ENCODE results near the gene SOBP.

SOBP gene

DNA sequence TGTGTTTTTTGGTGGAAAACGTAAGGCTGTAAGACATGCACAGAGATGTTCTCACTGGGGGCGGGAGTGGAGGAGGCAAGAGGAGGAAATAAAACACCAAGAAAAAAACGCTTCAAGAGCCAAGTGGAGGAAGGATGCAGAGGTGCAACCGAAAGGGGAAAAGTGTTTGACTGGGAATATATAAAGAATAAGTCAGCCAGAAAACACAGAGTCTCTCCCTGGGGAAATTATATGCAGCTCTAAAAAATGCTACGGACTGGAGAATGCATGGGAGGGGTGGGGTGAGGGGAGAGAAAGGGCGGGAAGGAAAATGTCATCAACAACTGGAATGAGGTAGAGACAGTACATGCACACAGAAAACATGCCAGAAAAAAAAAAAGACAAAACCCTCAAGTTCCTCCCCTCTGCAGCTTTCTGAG lies 200.7 kb downstream of the SOBP start:
- H3K36me3 ChIP-seq (ENCODE audit: control insufficient read depth in 2 of 2, insufficient read depth in 2 of 2, low read length in 2 of 2), result no peaks in the 10 kb centered on the region
- H3K4me3 ChIP-seq (ENCODE audit: low read length in 2 of 2), result no peak overlapping the region
- H3K27ac ChIP-seq (ENCODE audit: low read depth in 2 of 2, low read length in 2 of 2), result no peak overlapping the region

DNA sequence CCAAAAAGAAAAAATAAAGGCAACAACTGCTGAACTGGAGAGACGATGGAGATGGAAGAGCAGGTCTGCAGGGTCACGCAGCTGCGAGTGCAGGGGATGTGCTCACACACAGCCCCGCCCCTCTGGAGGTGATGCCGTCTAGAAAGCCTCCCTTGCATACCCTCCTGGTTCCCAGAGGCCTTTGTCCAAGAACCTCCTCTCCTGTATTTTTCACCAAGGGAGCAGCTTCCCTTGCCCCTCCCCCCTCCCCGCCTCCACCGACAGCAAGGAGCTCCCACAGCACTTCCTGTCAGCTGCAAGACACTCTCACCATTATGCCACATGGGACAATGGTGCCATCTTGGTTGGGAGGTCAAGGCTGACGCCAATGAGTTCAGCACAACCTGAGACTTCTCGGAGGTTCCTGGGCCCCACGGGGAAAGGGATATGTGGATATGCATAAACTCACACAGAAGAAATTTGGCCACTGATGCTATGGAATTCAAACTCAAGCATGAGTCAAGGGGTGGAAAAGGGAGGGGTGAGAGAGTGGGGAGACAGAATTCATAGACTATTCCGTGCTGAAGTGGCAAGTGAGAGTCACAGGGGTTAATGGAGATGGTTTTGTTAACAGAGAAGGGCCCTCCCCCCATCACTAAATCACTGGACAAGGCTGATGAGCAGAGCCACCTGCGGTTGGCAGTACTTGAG lies 201.3 kb downstream of the SOBP start:
- Histone ChIP-seq H3K27me3 (ENCODE audit: control insufficient read depth in 2 of 2, insufficient read depth in 2 of 2, low read length in 2 of 2) (no peaks in the 10 kb centered on the region), H3K9me3 (ENCODE audit: control insufficient read depth in 2 of 2, low read length in 2 of 2) (no peaks in the 10 kb centered on the region), H3K9ac (ENCODE audit: low read depth in 1 of 2, low read length in 2 of 2) (no peak overlapping the region), H3K4me3 (ENCODE audit: low read length in 2 of 2) (no peak overlapping the region), H3K36me3 (ENCODE audit: control insufficient read depth in 2 of 2, insufficient read depth in 2 of 2, low read length in 2 of 2) (no peaks in the 10 kb centered on the region), H3K27ac (ENCODE audit: low read depth in 2 of 2, low read length in 2 of 2) (no peak overlapping the region), H3K4me1 (ENCODE audit: control insufficient read depth in 2 of 2, insufficient read depth in 2 of 2, low read length in 2 of 2) (no peaks in the 10 kb centered on the region)

More for the DNA sequence above, 200.7 kb downstream of the SOBP start:
- Histone ChIP-seq H3K9me3 (ENCODE audit: control insufficient read depth in 2 of 2, low read length in 2 of 2) (no peaks in the 10 kb centered on the region), H3K4me1 (ENCODE audit: control insufficient read depth in 2 of 2, insufficient read depth in 2 of 2, low read length in 2 of 2) (no peaks in the 10 kb centered on the region), H3K27me3 (ENCODE audit: control insufficient read depth in 2 of 2, insufficient read depth in 2 of 2, low read length in 2 of 2) (no peaks in the 10 kb centered on the region), H3K9ac (ENCODE audit: low read depth in 1 of 2, low read length in 2 of 2) (no peak overlapping the region)

DNA sequence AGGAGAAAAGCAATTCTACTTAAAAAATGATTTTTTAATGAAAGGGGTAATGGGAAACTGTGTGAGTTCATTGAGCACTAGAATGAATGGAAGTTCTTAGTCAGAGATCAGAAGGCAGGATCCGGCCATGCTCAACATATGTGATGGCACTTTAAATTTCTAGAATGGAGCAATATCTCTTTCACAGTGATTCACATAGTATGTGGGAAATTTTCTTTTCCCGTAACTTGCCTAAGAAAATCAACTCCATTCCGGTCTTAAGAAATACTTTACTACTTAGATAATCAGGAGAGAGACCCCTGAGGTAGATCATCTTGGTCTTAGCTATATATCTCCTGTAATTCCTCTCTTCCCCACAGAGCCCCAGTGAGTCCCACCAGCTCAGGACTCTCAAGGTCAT lies 202.4 kb downstream of the SOBP start:
- no peak overlapping the region for H3K9ac ChIP-seq (ENCODE audit: low read depth in 1 of 2, low read length in 2 of 2)
- H3K4me3 ChIP-seq (ENCODE audit: low read length in 2 of 2), result no peak overlapping the region
- H3K9me3 ChIP-seq (ENCODE audit: control insufficient read depth in 2 of 2, low read length in 2 of 2), result no peaks in the 10 kb centered on the region
- H3K36me3 ChIP-seq (ENCODE audit: control insufficient read depth in 2 of 2, insufficient read depth in 2 of 2, low read length in 2 of 2), result no peaks in the 10 kb centered on the region
- no peak overlapping the region for H3K27ac ChIP-seq (ENCODE audit: low read depth in 2 of 2, low read length in 2 of 2)
- H3K27me3 ChIP-seq (ENCODE audit: control insufficient read depth in 2 of 2, insufficient read depth in 2 of 2, low read length in 2 of 2), result no peaks in the 10 kb centered on the region
- H3K4me1 ChIP-seq (ENCODE audit: control insufficient read depth in 2 of 2, insufficient read depth in 2 of 2, low read length in 2 of 2), result no peaks in the 10 kb centered on the region

DNA sequence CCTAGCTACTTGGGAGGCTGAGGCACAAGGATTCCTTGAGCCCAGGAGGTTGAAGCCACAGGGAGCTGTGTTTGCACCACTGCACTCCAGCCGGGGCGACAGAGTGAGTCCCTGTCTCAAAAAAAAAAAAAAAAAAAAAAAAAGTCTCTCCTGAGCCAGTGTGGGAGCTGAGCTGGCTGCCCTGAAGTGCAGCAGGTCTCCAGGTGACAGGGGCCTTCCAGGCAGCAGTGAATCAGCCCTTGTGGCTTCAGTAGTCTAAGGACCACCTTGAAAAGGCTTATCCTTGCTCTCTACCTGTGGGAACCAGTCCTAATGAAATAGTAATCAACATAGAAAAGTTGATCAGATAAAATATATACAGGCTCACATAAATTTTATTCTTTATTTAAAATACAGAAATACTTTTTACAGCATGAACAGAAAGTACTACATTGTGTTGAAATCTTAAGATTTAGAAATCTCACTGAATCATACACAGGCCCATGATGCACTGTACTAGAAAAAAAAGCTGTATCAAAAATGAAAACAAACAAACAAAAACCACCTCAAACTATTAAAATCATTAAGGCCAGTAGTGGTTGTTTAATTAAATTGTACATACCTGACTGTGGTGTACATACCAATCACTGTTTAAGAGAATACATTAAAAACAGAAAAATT lies 205.3 kb downstream of the SOBP start:
- no peaks in the 10 kb centered on the region for H3K27me3 ChIP-seq (ENCODE audit: control insufficient read depth in 2 of 2, insufficient read depth in 2 of 2, low read length in 2 of 2)
- H3K27ac ChIP-seq (ENCODE audit: low read depth in 2 of 2, low read length in 2 of 2), result no peak overlapping the region
- H3K36me3 ChIP-seq (ENCODE audit: control insufficient read depth in 2 of 2, insufficient read depth in 2 of 2, low read length in 2 of 2), result no peaks in the 10 kb centered on the region
- no peaks in the 10 kb centered on the region for H3K4me1 ChIP-seq (ENCODE audit: control insufficient read depth in 2 of 2, insufficient read depth in 2 of 2, low read length in 2 of 2)
- H3K9me3 ChIP-seq (ENCODE audit: control insufficient read depth in 2 of 2, low read length in 2 of 2), result no peaks in the 10 kb centered on the region
- no peak overlapping the region for H3K9ac ChIP-seq (ENCODE audit: low read depth in 1 of 2, low read length in 2 of 2)
- no peak overlapping the region for H3K4me3 ChIP-seq (ENCODE audit: low read length in 2 of 2)

DNA sequence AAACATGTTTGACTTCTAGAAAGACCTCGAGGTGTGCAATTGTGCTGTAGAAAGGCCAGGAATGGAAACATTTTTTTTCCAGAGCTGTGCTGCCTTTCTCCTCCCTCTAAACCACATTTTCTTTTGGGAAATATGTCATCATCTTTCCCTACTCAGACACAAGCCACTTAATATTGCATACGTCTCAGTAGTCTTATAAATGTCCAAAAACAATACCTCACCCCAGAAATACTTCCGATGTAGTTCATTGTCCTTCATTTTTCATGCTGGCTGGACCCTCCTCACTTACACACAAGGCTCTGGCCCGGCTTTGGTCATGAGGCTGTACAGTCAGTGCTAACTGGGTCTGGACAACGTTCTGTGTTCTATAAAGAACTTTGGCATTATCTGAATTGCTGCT lies 207.8 kb downstream of the SOBP start:
- Histone ChIP-seq H3K27me3 (ENCODE audit: control insufficient read depth in 2 of 2, insufficient read depth in 2 of 2, low read length in 2 of 2) (no peaks in the 10 kb centered on the region), H3K36me3 (ENCODE audit: control insufficient read depth in 2 of 2, insufficient read depth in 2 of 2, low read length in 2 of 2) (no peaks in the 10 kb centered on the region), H3K27ac (ENCODE audit: low read depth in 2 of 2, low read length in 2 of 2) (no peak overlapping the region)

DNA sequence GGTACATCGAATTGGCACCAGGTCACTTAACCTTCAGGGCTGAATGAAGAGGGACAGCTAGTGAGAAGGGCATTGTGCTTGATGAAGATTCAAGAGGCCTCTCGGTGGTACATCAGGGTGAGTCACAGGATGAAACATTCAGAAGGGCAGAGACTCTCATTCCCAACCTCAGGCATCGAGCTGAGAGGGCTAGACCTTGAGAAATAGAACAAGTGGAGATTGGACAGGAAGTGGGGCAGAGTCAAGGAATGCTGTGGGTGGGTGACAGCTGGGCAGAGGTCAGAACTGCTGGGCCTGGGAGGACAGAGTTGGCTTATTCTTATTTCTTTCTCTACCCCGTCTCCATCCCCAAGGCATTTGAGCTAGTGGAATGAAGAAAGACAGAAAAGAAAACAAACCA lies 208.2 kb downstream of the SOBP start:
- Histone ChIP-seq H3K4me1 (ENCODE audit: control insufficient read depth in 2 of 2, insufficient read depth in 2 of 2, low read length in 2 of 2) (no peaks in the 10 kb centered on the region), H3K27me3 (ENCODE audit: control insufficient read depth in 2 of 2, insufficient read depth in 2 of 2, low read length in 2 of 2) (no peaks in the 10 kb centered on the region), H3K9me3 (ENCODE audit: control insufficient read depth in 2 of 2, low read length in 2 of 2) (no peaks in the 10 kb centered on the region), H3K27ac (ENCODE audit: low read depth in 2 of 2, low read length in 2 of 2) (no peak overlapping the region), H3K36me3 (ENCODE audit: control insufficient read depth in 2 of 2, insufficient read depth in 2 of 2, low read length in 2 of 2) (no peaks in the 10 kb centered on the region), H3K4me3 (ENCODE audit: low read length in 2 of 2) (no peak overlapping the region), H3K9ac (ENCODE audit: low read depth in 1 of 2, low read length in 2 of 2) (no peak overlapping the region)

More for the DNA sequence above, 207.8 kb downstream of the SOBP start:
- H3K9me3 ChIP-seq (ENCODE audit: control insufficient read depth in 2 of 2, low read length in 2 of 2), result no peaks in the 10 kb centered on the region
- H3K4me3 ChIP-seq (ENCODE audit: low read length in 2 of 2), result no peak overlapping the region
- no peaks in the 10 kb centered on the region for H3K4me1 ChIP-seq (ENCODE audit: control insufficient read depth in 2 of 2, insufficient read depth in 2 of 2, low read length in 2 of 2)
- H3K9ac ChIP-seq (ENCODE audit: low read depth in 1 of 2, low read length in 2 of 2), result no peak overlapping the region

DNA sequence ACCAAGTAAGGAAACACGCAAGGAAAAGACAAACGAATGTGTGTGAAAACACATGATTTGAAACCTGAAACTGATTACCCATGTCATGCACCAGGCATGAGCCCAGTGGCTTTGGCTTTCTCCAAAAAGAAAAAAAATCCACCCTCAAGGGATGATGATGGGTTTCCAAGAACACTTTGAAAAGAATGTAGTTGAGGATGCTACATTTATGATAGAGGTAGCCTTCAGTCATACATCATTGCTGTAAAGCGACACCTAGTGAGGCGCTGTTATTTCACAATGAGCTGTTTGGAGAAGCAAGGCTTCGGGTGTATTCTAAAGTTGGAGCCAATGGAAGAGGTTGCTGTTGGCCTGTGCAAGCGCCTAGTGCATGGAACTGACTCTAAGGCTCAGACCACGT lies 209.3 kb downstream of the SOBP start:
- Histone ChIP-seq H3K36me3 (ENCODE audit: control insufficient read depth in 2 of 2, insufficient read depth in 2 of 2, low read length in 2 of 2) (no peaks in the 10 kb centered on the region), H3K27ac (ENCODE audit: low read depth in 2 of 2, low read length in 2 of 2) (no peak overlapping the region), H3K4me1 (ENCODE audit: control insufficient read depth in 2 of 2, insufficient read depth in 2 of 2, low read length in 2 of 2) (no peaks in the 10 kb centered on the region), H3K9ac (ENCODE audit: low read depth in 1 of 2, low read length in 2 of 2) (no peak overlapping the region), H3K9me3 (ENCODE audit: control insufficient read depth in 2 of 2, low read length in 2 of 2) (no peaks in the 10 kb centered on the region), H3K4me3 (ENCODE audit: low read length in 2 of 2) (no peak overlapping the region), H3K27me3 (ENCODE audit: control insufficient read depth in 2 of 2, insufficient read depth in 2 of 2, low read length in 2 of 2) (no peaks in the 10 kb centered on the region)

DNA sequence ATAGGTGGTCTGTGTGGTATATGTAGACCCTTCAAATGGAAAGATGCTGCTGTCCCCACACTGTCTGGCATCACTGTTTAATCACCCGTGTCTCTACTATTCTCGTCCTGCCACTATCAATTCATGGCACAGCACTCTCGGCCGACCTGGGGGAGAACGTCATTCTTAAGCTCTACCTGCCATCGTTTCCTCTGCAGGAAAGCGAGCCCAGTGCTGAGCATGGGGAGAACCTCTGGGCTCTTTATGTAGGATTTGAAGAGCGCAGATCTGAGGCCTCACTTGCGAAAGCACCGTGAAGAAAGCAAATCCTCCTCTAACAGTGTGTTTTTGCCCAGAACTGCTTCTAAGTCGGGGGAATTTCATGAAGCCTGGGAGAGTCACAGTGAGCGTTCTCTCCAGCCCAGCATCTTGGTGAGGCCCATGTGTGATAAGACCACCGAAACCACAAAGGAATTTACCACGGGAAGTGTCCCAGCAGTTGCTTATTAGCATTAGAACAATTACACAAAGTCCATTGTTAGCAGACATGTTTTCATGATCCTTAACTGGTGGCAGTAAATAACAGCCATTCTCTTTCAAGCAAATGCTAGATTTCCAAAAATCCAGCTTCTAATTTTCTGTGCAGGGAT lies 209.9 kb downstream of the SOBP start:
- Histone ChIP-seq H3K36me3 (ENCODE audit: control insufficient read depth in 2 of 2, insufficient read depth in 2 of 2, low read length in 2 of 2) (no peaks in the 10 kb centered on the region), H3K27ac (ENCODE audit: low read depth in 2 of 2, low read length in 2 of 2) (no peak overlapping the region), H3K9me3 (ENCODE audit: control insufficient read depth in 2 of 2, low read length in 2 of 2) (no peaks in the 10 kb centered on the region), H3K27me3 (ENCODE audit: control insufficient read depth in 2 of 2, insufficient read depth in 2 of 2, low read length in 2 of 2) (no peaks in the 10 kb centered on the region), H3K4me3 (ENCODE audit: low read length in 2 of 2) (no peak overlapping the region), H3K9ac (ENCODE audit: low read depth in 1 of 2, low read length in 2 of 2) (no peak overlapping the region), H3K4me1 (ENCODE audit: control insufficient read depth in 2 of 2, insufficient read depth in 2 of 2, low read length in 2 of 2) (no peaks in the 10 kb centered on the region)

DNA sequence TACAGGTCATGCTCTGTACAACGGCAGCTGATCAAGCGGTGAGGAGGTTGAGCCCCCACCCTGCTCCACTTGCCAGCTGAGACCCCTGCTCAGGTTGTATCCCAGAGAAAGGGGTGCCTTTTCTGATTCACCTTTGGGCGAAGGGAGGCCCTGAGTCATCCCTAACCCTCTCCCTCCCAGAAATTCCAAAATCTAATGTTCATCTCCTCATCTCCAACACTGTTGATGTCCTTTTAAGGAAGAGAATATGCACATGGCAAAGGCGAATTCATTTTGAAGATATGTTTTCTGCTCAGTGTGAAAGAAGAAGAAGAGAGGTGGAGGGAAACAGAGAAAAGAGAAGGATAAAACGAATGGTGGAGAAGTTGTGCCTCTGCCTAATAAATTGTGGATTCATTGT lies 213.7 kb downstream of the SOBP start:
- Histone ChIP-seq H3K9me3 (ENCODE audit: control insufficient read depth in 2 of 2, low read length in 2 of 2) (no peaks in the 10 kb centered on the region), H3K36me3 (ENCODE audit: control insufficient read depth in 2 of 2, insufficient read depth in 2 of 2, low read length in 2 of 2) (no peaks in the 10 kb centered on the region), H3K4me3 (ENCODE audit: low read length in 2 of 2) (no peak overlapping the region), H3K9ac (ENCODE audit: low read depth in 1 of 2, low read length in 2 of 2) (no peak overlapping the region), H3K27ac (ENCODE audit: low read depth in 2 of 2, low read length in 2 of 2) (no peak overlapping the region), H3K4me1 (ENCODE audit: control insufficient read depth in 2 of 2, insufficient read depth in 2 of 2, low read length in 2 of 2) (no peaks in the 10 kb centered on the region), H3K27me3 (ENCODE audit: control insufficient read depth in 2 of 2, insufficient read depth in 2 of 2, low read length in 2 of 2) (no peaks in the 10 kb centered on the region)

DNA sequence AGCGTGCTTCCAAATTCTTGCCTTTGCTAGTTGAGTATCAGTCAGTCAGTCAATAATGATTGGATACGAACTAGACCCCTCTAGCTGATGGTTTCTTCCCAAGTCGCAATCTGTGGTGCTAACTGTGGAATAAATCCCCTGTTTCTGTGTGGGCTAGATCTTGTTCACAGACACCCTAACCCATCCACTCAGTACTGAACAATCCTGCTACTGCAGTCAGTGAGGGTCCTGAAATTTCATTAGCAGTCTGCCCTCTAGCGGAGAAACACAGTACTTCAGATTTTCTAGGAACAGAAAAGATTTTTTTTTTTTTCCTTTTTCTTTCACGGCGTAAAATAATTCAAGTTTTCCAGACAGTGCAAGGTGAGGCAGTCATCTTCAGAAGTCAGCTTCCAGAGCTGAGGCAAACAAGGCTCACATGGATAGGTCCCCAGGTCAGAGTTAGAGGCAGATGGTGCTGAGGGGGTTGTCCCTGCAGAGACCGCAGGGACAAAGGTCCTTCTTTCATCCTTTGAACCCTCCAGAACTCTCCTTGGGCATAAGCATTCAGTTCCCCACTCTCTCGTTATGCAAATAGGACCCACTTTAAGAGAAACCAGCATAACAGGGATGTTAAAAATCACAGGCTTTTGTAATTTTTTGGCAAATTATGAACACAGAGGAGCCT lies 214.6 kb downstream of the SOBP start:
- no peaks in the 10 kb centered on the region for H3K9me3 ChIP-seq (ENCODE audit: control insufficient read depth in 2 of 2, low read length in 2 of 2)
- H3K4me1 ChIP-seq (ENCODE audit: control insufficient read depth in 2 of 2, insufficient read depth in 2 of 2, low read length in 2 of 2), result no peaks in the 10 kb centered on the region
- no peak overlapping the region for H3K27ac ChIP-seq (ENCODE audit: low read depth in 2 of 2, low read length in 2 of 2)
- no peak overlapping the region for H3K9ac ChIP-seq (ENCODE audit: low read depth in 1 of 2, low read length in 2 of 2)
- H3K27me3 ChIP-seq (ENCODE audit: control insufficient read depth in 2 of 2, insufficient read depth in 2 of 2, low read length in 2 of 2), result no peaks in the 10 kb centered on the region
- H3K36me3 ChIP-seq (ENCODE audit: control insufficient read depth in 2 of 2, insufficient read depth in 2 of 2, low read length in 2 of 2), result no peaks in the 10 kb centered on the region
- no peak overlapping the region for H3K4me3 ChIP-seq (ENCODE audit: low read length in 2 of 2)
